Measurements from ENCODE around the gene DNM2.

Gene DNM2

GRCh38 chr19:10691178-10691881 lies 26.5 kb upstream of the DNM2 start:
- no peak for TF ChIP-seq CTCF (IDR thresholded peaks at IDR 0.05; ENCODE audit: borderline replicate concordance, insufficient read depth, low read depth, low read length)
- H3K4me3 ChIP-seq (ENCODE audit: low read depth, low read length): no peak overlapping the region

GRCh38 chr19:10691883-10692282 lies 26.0 kb upstream of the DNM2 start:
- no peak for TF ChIP-seq CTCF (IDR thresholded peaks at IDR 0.05; ENCODE audit: borderline replicate concordance, insufficient read depth, low read depth, low read length)
- no peak overlapping the region for H3K4me3 ChIP-seq (ENCODE audit: low read depth, low read length)

- no peak for TF ChIP-seq CTCF (IDR thresholded peaks at IDR 0.05; ENCODE audit: borderline replicate concordance, insufficient read depth, low read depth, low read length)
Measured at GRCh38 chr19:10692673-10693264, 25.1 kb upstream of the DNM2 start.

GRCh38 chr19:10694706-10695307 lies 23.1 kb upstream of the DNM2 start:
- H3K4me3 ChIP-seq (ENCODE audit: low read depth, low read length): no peak overlapping the region
- no peak for TF ChIP-seq CTCF (IDR thresholded peaks at IDR 0.05; ENCODE audit: borderline replicate concordance, insufficient read depth, low read depth, low read length)

More at GRCh38 chr19:10692673-10693264, 25.1 kb upstream of the DNM2 start:
- H3K4me3 ChIP-seq (ENCODE audit: low read depth, low read length): no peak overlapping the region

- no peak for TF ChIP-seq CTCF (IDR thresholded peaks at IDR 0.05; ENCODE audit: borderline replicate concordance, insufficient read depth, low read depth, low read length)
- H3K4me3 ChIP-seq (ENCODE audit: low read depth, low read length): no peak overlapping the region
Measured at GRCh38 chr19:10695401-10696398, 22.2 kb upstream of the DNM2 start.

GRCh38 chr19:10699650-10700335 lies 18.1 kb upstream of the DNM2 start:
- TF ChIP-seq CTCF (IDR thresholded peaks at IDR 0.05; ENCODE audit: borderline replicate concordance, insufficient read depth, low read depth, low read length): peak; percentile 46; the same call in 1 of the 2 replicates
- H3K4me3 ChIP-seq (ENCODE audit: low read depth, low read length): no peak overlapping the region

All from GM12875 (cell line).